AG10803 (cell line): ENCODE results near the gene TNS1.

Experiments used
- DNase-seq: peaks from one replicate; pipeline ENCODE4 v3.0.0; 2010; ENCODE audit warnings: low read depth
- H3K4me3 ChIP-seq: 2 replicates; pipeline ENCODE4 v1.5.1; 2011; ENCODE audit warnings: mild to moderate bottlenecking, low read length, control low read depth
- TF ChIP-seq, protein P1 (sequence below): conservative IDR thresholded peaks from 2 replicates; pipeline ENCODE4 v1.5.1; 2011; ENCODE audit warnings: mild to moderate bottlenecking, low read length, control low read depth, inconsistent platforms

TNS1 gene

DNA sequence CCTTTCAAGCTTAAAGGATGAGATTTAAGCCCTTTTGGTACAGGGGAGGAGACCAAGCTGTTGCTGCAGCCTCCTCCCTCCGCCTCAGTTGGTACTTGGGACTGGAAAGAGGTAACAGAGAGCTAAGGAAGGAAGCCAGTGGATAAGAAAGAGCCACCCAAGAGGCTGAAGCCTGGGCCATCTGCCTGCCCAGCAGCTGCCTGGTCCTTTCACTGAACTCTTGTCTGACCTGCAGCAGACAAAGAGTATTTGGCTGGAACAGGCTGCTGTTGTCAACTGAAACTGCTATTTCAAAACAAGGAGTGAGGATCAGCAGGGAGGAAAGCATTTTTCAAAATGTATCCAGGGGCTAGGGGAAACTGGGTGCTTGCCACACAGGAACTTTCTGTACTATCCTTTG lies 30.3 kb downstream of the TNS1 start:
- TF ChIP-seq, protein P1, sequence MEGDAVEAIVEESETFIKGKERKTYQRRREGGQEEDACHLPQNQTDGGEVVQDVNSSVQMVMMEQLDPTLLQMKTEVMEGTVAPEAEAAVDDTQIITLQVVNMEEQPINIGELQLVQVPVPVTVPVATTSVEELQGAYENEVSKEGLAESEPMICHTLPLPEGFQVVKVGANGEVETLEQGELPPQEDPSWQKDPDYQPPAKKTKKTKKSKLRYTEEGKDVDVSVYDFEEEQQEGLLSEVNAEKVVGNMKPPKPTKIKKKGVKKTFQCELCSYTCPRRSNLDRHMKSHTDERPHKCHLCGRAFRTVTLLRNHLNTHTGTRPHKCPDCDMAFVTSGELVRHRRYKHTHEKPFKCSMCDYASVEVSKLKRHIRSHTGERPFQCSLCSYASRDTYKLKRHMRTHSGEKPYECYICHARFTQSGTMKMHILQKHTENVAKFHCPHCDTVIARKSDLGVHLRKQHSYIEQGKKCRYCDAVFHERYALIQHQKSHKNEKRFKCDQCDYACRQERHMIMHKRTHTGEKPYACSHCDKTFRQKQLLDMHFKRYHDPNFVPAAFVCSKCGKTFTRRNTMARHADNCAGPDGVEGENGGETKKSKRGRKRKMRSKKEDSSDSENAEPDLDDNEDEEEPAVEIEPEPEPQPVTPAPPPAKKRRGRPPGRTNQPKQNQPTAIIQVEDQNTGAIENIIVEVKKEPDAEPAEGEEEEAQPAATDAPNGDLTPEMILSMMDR: no peak
- H3K4me3 ChIP-seq: no peak overlapping the region
- DNase-seq: no peak

DNA sequence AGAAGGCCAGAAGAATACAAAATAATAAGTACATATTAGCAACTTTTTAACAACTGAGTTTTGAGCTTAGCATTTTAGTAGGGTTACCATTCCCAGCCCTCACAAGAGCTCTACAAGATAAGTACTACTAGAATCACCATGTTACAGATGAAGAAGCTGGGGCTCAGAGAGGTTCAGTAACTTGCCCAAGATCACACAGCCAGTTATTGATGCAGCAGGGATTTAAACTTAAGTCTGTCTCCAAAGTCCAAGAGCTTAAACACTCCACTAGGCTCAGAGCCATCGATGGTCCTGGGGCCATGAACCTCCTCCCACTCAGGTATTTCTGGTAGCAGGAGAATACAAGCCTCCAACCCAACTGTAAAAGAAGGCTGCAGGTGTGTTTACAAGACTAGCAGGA lies 30.8 kb downstream of the TNS1 start:
- no peak overlapping the region for H3K4me3 ChIP-seq
- TF ChIP-seq, protein P1: no peak
- DNase-seq: no peak

DNA sequence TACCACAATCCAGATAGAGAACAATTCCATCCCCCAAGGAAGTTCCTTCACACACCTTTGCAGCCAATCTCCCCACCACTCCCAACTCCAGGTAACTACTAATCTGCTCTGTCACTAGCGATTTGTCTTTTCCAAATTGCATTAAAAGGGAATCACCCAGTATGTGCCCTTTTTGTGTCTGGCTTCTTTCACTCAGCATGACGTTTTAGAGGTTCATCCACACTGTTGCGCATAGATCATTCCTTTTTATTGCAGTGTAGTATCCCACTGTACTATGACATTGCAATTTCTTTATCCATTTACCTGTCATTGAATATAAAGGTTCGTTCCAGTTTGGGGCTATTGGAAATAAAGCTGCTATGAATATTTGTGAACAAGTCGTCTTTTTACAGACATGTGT lies 31.6 kb downstream of the TNS1 start:
- H3K4me3 ChIP-seq: no peak overlapping the region
- TF ChIP-seq, protein P1: no peak
- no peak for DNase-seq

DNA sequence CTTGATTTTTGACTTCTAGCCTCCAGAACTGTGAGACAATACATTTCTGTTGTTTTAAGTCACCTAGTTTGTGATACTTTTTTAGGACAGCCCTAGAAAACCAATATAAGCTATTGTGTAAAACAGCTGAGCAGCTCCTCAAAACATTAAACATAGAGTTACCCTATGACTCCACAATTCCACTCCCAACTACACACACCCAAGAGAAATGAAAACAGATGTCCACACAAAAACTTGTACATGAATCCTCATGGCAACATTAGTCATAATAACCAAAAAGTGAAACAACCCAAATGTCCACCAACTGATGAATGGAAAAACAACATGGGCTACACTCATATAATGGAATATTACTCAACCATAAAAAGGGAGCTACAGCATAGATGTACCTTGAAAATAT lies 32.6 kb downstream of the TNS1 start:
- TF ChIP-seq, protein P1: no peak
- no peak overlapping the region for H3K4me3 ChIP-seq
- peak; percentile 68 for DNase-seq

DNA sequence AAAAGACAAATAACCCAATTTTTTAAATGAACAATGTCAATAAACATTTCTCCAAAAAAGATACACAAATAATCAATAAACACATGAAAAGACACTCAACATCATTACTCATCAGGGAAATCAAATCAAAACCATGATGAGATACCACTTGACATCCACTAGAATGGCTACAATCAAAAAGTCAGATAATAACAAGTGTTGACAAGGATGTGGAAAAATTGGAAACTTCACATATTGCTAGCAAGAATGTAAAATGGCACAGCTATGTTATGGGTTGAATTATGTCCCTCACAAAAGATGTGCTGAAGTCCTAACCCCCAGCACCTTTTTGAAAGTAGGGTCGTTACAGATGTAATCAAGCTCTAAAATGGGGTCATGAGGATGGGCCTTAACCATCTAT lies 33.2 kb downstream of the TNS1 start:
- no peak for DNase-seq
- TF ChIP-seq, protein P1: no peak

DNA sequence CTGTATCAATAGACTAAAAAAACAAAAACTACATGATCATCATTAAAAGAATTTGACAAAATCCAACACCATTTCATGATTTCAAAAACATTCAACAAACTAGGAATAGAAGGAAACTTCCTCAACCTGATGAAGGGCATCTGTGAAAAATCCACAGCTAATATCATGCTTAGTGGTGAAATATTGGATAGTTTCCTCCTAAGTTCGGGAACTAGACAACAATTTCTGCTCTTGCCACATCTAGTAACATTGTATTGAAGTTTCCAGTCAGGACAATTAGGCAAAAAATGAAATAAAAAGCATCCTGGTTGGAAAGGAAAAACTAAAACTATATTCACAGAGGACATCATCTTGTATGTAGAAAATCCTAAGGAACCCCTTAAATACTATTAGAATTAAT lies 34.8 kb downstream of the TNS1 start:
- TF ChIP-seq, protein P1: no peak
- no peak overlapping the region for H3K4me3 ChIP-seq
- DNase-seq: no peak

More for the DNA sequence above, 33.2 kb downstream of the TNS1 start:
- no peak overlapping the region for H3K4me3 ChIP-seq

DNA sequence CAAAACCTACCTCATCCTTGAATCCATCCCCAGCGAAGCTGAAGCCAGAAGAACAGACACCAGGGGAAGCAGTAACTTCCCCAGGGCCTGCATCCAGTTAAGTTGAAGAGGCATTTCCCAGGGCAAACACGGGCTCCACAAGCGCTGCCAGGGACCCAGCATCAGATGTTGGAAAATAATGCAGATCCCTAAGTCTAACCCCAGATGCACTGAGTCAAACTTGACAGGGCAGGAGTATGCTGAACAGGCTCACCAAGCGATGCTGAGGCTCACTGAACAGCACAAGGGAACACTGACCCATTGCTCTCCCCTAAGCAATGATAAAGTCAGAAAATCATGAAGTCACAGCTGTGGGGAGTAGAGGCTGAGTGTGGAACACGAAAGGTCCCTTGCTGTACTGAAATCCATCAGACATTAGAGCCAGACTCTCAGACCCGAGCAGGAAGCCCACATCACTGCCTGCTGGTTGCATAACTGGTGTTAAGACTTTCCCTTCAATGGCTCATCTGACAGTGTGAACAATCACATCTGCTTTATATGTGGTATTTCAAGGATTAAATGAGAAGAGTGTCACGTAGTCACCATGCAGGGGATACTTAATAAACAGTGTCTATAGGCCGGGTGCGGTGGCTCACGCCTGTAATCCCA lies 36.2 kb downstream of the TNS1 start:
- H3K4me3 ChIP-seq: no peak overlapping the region
- peak; percentile 35 for DNase-seq
- TF ChIP-seq, protein P1: no peak
